ENCODE data around the gene ZNRF1.

DNA sequence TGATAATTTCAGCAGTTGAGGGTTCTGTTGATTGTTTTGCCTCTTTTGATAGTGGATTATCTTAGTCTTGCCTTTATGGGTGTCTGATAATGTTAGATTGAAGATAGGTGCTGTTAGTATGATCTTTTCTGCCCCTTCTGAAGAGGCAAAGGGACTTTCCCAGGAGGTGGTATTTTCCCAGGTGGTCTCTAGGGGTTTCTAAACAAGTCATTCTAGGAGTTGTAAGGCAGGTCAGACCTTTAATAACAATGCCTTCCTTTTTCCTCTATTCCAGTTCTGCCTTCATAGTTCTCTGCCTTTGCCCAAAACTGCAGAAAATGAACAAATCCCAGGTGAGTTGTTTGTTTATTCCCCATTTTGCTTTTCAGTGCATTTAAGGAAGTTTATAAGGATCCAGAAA lies 153.8 kb downstream of the ZNRF1 start:
- TF ChIP-seq POLR2A (IDR thresholded peaks at IDR 0.05): no peak
- TF ChIP-seq, protein P1, sequence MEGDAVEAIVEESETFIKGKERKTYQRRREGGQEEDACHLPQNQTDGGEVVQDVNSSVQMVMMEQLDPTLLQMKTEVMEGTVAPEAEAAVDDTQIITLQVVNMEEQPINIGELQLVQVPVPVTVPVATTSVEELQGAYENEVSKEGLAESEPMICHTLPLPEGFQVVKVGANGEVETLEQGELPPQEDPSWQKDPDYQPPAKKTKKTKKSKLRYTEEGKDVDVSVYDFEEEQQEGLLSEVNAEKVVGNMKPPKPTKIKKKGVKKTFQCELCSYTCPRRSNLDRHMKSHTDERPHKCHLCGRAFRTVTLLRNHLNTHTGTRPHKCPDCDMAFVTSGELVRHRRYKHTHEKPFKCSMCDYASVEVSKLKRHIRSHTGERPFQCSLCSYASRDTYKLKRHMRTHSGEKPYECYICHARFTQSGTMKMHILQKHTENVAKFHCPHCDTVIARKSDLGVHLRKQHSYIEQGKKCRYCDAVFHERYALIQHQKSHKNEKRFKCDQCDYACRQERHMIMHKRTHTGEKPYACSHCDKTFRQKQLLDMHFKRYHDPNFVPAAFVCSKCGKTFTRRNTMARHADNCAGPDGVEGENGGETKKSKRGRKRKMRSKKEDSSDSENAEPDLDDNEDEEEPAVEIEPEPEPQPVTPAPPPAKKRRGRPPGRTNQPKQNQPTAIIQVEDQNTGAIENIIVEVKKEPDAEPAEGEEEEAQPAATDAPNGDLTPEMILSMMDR (IDR thresholded peaks at IDR 0.05): no peak

Measured in testis (tissue), 2 donors.